A673 (cell line): Measurements from ENCODE around the gene THSD4.

Source experiments
- EZH2 ChIP-seq: fragments of 200-600 bp; sonication (generic); IDR thresholded peaks from 2 replicates; pipeline ENCODE4 v1.6.1; 2017; ENCODE audit warnings: borderline replicate concordance, low read depth, mild to moderate bottlenecking, mixed read lengths, antibody characterized with exemption, low read length; ENCODE audit not compliant: poor library complexity, severe bottlenecking
- TF ChIP-seq, protein P1 (sequence below): fragments of 300-800, 200-600 bp; sonication (generic); conservative IDR thresholded peaks from 2 replicates; pipeline ENCODE4 v1.5.1; 2017; ENCODE audit warnings: low read depth, mild to moderate bottlenecking, antibody characterized with exemption, low read length, moderate library complexity, mixed read lengths

DNA sequence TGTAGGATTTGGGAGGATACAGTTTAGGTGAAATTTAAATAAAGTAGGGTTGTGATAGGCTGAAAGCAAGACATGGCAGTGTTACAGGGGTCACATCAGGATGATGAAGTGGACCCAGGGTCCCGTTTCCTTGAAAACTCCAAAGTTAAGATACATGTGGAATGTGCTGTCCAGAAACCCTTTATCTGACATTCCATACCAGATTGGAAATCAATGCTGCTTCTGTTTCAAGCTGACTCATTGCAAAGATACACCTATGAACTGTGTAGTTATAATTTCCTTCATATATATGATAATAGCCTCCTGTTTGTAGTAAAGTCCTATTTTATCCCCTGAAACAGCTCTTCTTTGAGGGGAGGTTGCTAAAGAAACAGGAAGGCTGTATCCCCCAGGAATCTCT is 624.1 kb downstream of the THSD4 start:
- TF ChIP-seq, protein P1, sequence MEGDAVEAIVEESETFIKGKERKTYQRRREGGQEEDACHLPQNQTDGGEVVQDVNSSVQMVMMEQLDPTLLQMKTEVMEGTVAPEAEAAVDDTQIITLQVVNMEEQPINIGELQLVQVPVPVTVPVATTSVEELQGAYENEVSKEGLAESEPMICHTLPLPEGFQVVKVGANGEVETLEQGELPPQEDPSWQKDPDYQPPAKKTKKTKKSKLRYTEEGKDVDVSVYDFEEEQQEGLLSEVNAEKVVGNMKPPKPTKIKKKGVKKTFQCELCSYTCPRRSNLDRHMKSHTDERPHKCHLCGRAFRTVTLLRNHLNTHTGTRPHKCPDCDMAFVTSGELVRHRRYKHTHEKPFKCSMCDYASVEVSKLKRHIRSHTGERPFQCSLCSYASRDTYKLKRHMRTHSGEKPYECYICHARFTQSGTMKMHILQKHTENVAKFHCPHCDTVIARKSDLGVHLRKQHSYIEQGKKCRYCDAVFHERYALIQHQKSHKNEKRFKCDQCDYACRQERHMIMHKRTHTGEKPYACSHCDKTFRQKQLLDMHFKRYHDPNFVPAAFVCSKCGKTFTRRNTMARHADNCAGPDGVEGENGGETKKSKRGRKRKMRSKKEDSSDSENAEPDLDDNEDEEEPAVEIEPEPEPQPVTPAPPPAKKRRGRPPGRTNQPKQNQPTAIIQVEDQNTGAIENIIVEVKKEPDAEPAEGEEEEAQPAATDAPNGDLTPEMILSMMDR = no peak
- no peak for TF ChIP-seq EZH2
